H1 (cell line): ENCODE results near the gene NWD2.

Source experiments
- CHD1 ChIP-seq: IDR thresholded peaks from 2 replicates; pipeline ENCODE4 v1.6.1; 2012; ENCODE audit warnings: low read depth, low read length, improper control_type of control experiment
- GABPA ChIP-seq: IDR thresholded peaks from 2 replicates; pipeline ENCODE4 v1.6.1; 2011; ENCODE audit warnings: mild to moderate bottlenecking, low read length, moderate library complexity, borderline replicate concordance; ENCODE audit not compliant: insufficient read depth
- POLR2AphosphoS5 ChIP-seq: IDR thresholded peaks from 2 replicates; pipeline ENCODE4 v1.6.1; 2011; ENCODE audit warnings: low read depth, low read length
- SIN3A ChIP-seq, 2 experiments: IDR thresholded peaks in 1 of 2; conservative IDR thresholded peaks in 1 of 2; 2 replicates each; pipeline ENCODE4 v1.6.1; 2011 to 2012; ENCODE audit warnings: low read length in 2 of 2, improper control_type of control experiment in 1 of 2, low read depth in 1 of 2, mild to moderate bottlenecking in 1 of 2
- TAF1 ChIP-seq: IDR thresholded peaks from 2 replicates; pipeline ENCODE4 v1.6.1; 2011; ENCODE audit warnings: mild to moderate bottlenecking, low read depth, low read length
- TF ChIP-seq, protein P1 (sequence below), 3 experiments: IDR thresholded peaks; 1 replicate in 2 of 3; 2 replicates in 1 of 3; pipeline versions ENCODE4 v1.5.1 to v1.6.1; 2011; ENCODE audit warnings: low read length in 3 of 3, mild to moderate bottlenecking in 3 of 3, inconsistent platforms in 2 of 3, low read depth in 1 of 3, moderate library complexity in 1 of 3; ENCODE audit not compliant: insufficient read depth in 1 of 3; ENCODE audit errors: control extremely low read depth in 1 of 3

DNA sequence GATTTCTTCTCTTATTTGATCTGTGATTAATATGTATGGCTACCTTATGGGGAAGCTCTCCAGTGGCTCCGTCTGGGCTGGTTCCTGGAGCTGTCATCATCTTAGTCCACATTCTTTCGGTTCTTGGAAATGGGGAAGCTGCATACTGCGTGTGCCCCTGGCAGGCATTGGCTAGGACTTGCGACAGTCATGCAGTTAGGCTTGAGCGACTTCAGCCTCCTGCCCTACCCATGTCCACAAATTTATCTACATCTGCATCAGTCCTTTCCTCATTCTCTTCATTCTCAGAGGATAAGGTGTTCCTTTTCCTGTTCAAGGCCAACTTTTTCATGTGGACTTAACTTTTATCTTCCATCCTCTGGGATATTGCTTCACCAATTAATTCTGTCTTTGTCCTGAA, 227.4 kb downstream of the NWD2 start:
- TF ChIP-seq TAF1 (no peak), CHD1 (no peak), SIN3A (conservative IDR thresholded peaks at IDR 0.05 in 1 of 2, IDR thresholded peaks at IDR 0.05 in 1 of 2; ENCODE audit: low read depth in 1 of 2, low read length in 2 of 2) (no peak), GABPA (no peak), POLR2AphosphoS5 (no peak)
- TF ChIP-seq, protein P1, sequence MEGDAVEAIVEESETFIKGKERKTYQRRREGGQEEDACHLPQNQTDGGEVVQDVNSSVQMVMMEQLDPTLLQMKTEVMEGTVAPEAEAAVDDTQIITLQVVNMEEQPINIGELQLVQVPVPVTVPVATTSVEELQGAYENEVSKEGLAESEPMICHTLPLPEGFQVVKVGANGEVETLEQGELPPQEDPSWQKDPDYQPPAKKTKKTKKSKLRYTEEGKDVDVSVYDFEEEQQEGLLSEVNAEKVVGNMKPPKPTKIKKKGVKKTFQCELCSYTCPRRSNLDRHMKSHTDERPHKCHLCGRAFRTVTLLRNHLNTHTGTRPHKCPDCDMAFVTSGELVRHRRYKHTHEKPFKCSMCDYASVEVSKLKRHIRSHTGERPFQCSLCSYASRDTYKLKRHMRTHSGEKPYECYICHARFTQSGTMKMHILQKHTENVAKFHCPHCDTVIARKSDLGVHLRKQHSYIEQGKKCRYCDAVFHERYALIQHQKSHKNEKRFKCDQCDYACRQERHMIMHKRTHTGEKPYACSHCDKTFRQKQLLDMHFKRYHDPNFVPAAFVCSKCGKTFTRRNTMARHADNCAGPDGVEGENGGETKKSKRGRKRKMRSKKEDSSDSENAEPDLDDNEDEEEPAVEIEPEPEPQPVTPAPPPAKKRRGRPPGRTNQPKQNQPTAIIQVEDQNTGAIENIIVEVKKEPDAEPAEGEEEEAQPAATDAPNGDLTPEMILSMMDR (IDR thresholded peaks at IDR 0.05; ENCODE audit: control extremely low read depth in 1 of 3, insufficient read depth in 1 of 3, low read depth in 1 of 3, low read length in 3 of 3) = no peak
